ENCODE results near the gene TSHZ2. TPM values are rescaled to one million over a fixed set of nuclear protein-coding genes. Genes with fewer than 3 reads are reported as not detected.

Gene TSHZ2
- total RNA-seq, 1 donor from 2014 or later = 1.2 TPM

- no peak overlapping the region for H3K4me3 Mint-ChIP-seq (ENCODE audit: unreplicated experiment)
- no peaks in the 10 kb centered on the region for H3K4me1 ChIP-seq (ENCODE audit: insufficient read depth, low read length)
- H3K27ac Mint-ChIP-seq (ENCODE audit: unreplicated experiment) = no peak overlapping the region
- H3K27me3 ChIP-seq (ENCODE audit: insufficient read depth, low read length) = no peaks in the 10 kb centered on the region
- no peaks in the 10 kb centered on the region for H3K79me2 ChIP-seq (ENCODE audit: insufficient read depth, low read length)
- H3K4me2 ChIP-seq (ENCODE audit: low read length) = no peak overlapping the region
- H3K9ac ChIP-seq (ENCODE audit: low read length) = no peak overlapping the region
- H3K9me3 Mint-ChIP-seq (ENCODE audit: unreplicated experiment) = peaks cover 2% of the 10 kb centered on the region
- no peaks in the 10 kb centered on the region for H4K20me1 ChIP-seq (ENCODE audit: insufficient read depth, low read length)
- no peak for DNase-seq (ENCODE audit: low read depth)
- H3K9me3 ChIP-seq (ENCODE audit: insufficient read depth, low read depth, low read length) = no peaks in the 10 kb centered on the region
- no peak overlapping the region for H3K4me3 ChIP-seq (ENCODE audit: insufficient read depth, low read depth, low read length)
- H3K36me3 ChIP-seq (ENCODE audit: insufficient read depth, low read length) = no peaks in the 10 kb centered on the region
- H3K27me3 Mint-ChIP-seq (ENCODE audit: low read depth, unreplicated experiment) = no peaks in the 10 kb centered on the region
- no peak overlapping the region for H3K27ac ChIP-seq (ENCODE audit: low read depth, low read length)
- H3K4me1 Mint-ChIP-seq (ENCODE audit: low read depth, unreplicated experiment) = no peaks in the 10 kb centered on the region
- no peak for FAIRE-seq
- no peaks in the 10 kb centered on the region for H3K36me3 Mint-ChIP-seq (ENCODE audit: low read depth, unreplicated experiment)
- no peak overlapping the region for H2AFZ ChIP-seq (ENCODE audit: low read depth, low read length)
- TF ChIP-seq CTCF (IDR thresholded peaks at IDR 0.05; ENCODE audit: insufficient read depth, low read depth, low read length) (no peak), EZH2 (IDR thresholded peaks at IDR 0.05; ENCODE audit: insufficient read depth, low read length) (no peak)
These were observed 567.4 kb downstream of the TSHZ2 start for GRCh38 chr20:53539516-53539915.

All from astrocyte (in vitro differentiated cells and primary cell).